ENCODE results near the gene DNAH6.
A peak's percentile ranks its signal among the peaks of the same experiment; 100 is the strongest.

The DNAH6 gene

GRCh38 chr2:84788498-84788897 is 272.2 kb downstream of the DNAH6 start:
- Histone ChIP-seq H2BK12ac (ENCODE audit: low read length in 2 of 2) (no peak overlapping the region), H2BK15ac (ENCODE audit: low read depth, poor library complexity, severe bottlenecking) (no peak overlapping the region), H3K27me3 (ENCODE audit: control insufficient read depth in 1 of 2, insufficient read depth in 1 of 2, low read length in 2 of 2) (no peaks in the 10 kb centered on the region), H3K9me3 (ENCODE audit: control insufficient read depth, low read length) (no peaks in the 10 kb centered on the region), H3K27ac (ENCODE audit: low read length, poor library complexity, severe bottlenecking) (no peak overlapping the region), H3K36me3 (ENCODE audit: control insufficient read depth in 1 of 2, insufficient read depth in 2 of 2, low read depth in 1 of 2, low read length in 2 of 2) (no peaks in the 10 kb centered on the region), H2AK5ac (ENCODE audit: low read length, severe bottlenecking) (no peak overlapping the region), H3K4ac (ENCODE audit: low read depth in 1 of 2, low read length in 2 of 2) (no peak overlapping the region), H3K79me1 (replicated peaks; ENCODE audit: low read length, poor library complexity, severe bottlenecking) (no peaks in the 10 kb centered on the region), H3K23ac (ENCODE audit: low read length in 2 of 2) (no peak overlapping the region), H3K4me2 (ENCODE audit: low read length, poor library complexity, severe bottlenecking) (no peak overlapping the region), H4K91ac (ENCODE audit: low read length) (no peak overlapping the region), H3K4me3 (ENCODE audit: insufficient read depth in 1 of 2, low read depth in 1 of 2, low read length in 2 of 2) (no peak overlapping the region), H2BK120ac (ENCODE audit: low read depth, low read length) (no peak overlapping the region), H3K18ac (ENCODE audit: low read depth in 1 of 2, low read length in 2 of 2) (no peak overlapping the region), H3K14ac (ENCODE audit: low read length in 2 of 2) (no peak overlapping the region), H4K8ac (ENCODE audit: low read length) (no peak overlapping the region), H2BK5ac (ENCODE audit: low read depth, low read length, poor library complexity, severe bottlenecking) (no peak overlapping the region), H2AFZ (ENCODE audit: low read depth, low read length) (no peak overlapping the region), H3K4me1 (ENCODE audit: control insufficient read depth, insufficient read depth, low read depth, low read length) (no peaks in the 10 kb centered on the region), H3K9ac (ENCODE audit: low read length) (no peak overlapping the region)
- 63% methylated on average over 2 of the region's 3 CpGs for WGBS
- no peak for DNase-seq

- Histone ChIP-seq H3K79me1 (replicated peaks; ENCODE audit: low read length, poor library complexity, severe bottlenecking) (no peaks in the 10 kb centered on the region), H2BK12ac (ENCODE audit: low read length in 2 of 2) (no peak overlapping the region), H3K36me3 (ENCODE audit: control insufficient read depth in 1 of 2, insufficient read depth in 2 of 2, low read depth in 1 of 2, low read length in 2 of 2) (no peaks in the 10 kb centered on the region), H3K4me3 (ENCODE audit: insufficient read depth in 1 of 2, low read depth in 1 of 2, low read length in 2 of 2) (no peak overlapping the region), H3K9me3 (ENCODE audit: control insufficient read depth, low read length) (no peaks in the 10 kb centered on the region), H4K8ac (ENCODE audit: low read length) (no peak overlapping the region), H3K18ac (ENCODE audit: low read depth in 1 of 2, low read length in 2 of 2) (peak overlapping the region in 1 of 2 experiments; percentile 70), H3K27me3 (ENCODE audit: control insufficient read depth in 1 of 2, insufficient read depth in 1 of 2, low read length in 2 of 2) (no peaks in the 10 kb centered on the region), H3K9ac (ENCODE audit: low read length) (no peak overlapping the region), H2BK5ac (ENCODE audit: low read depth, low read length, poor library complexity, severe bottlenecking) (no peak overlapping the region), H3K14ac (ENCODE audit: low read length in 2 of 2) (no peak overlapping the region), H2AK5ac (ENCODE audit: low read length, severe bottlenecking) (no peak overlapping the region), H3K4me1 (ENCODE audit: control insufficient read depth, insufficient read depth, low read depth, low read length) (no peaks in the 10 kb centered on the region), H3K4ac (ENCODE audit: low read depth in 1 of 2, low read length in 2 of 2) (no peak overlapping the region), H2AFZ (ENCODE audit: low read depth, low read length) (no peak overlapping the region), H4K91ac (ENCODE audit: low read length) (no peak overlapping the region), H3K23ac (ENCODE audit: low read length in 2 of 2) (no peak overlapping the region), H3K4me2 (ENCODE audit: low read length, poor library complexity, severe bottlenecking) (no peak overlapping the region), H2BK120ac (ENCODE audit: low read depth, low read length) (no peak overlapping the region), H3K27ac (ENCODE audit: low read length, poor library complexity, severe bottlenecking) (no peak overlapping the region), H2BK15ac (ENCODE audit: low read depth, poor library complexity, severe bottlenecking) (no peak overlapping the region)
- WGBS = 92% methylated on average over 6 of the region's 6 CpGs
- peak; percentile 19 for DNase-seq
These were observed 276.7 kb downstream of the DNAH6 start for GRCh38 chr2:84792856-84793522.

GRCh38 chr2:84793641-84794040 is 277.3 kb downstream of the DNAH6 start:
- Histone ChIP-seq H3K4ac (ENCODE audit: low read depth in 1 of 2, low read length in 2 of 2) (no peak overlapping the region), H2BK12ac (ENCODE audit: low read length in 2 of 2) (no peak overlapping the region), H3K23ac (ENCODE audit: low read length in 2 of 2) (no peak overlapping the region), H3K4me1 (ENCODE audit: control insufficient read depth, insufficient read depth, low read depth, low read length) (no peaks in the 10 kb centered on the region), H3K9ac (ENCODE audit: low read length) (no peak overlapping the region), H4K91ac (ENCODE audit: low read length) (no peak overlapping the region), H3K4me2 (ENCODE audit: low read length, poor library complexity, severe bottlenecking) (no peak overlapping the region), H3K9me3 (ENCODE audit: control insufficient read depth, low read length) (no peaks in the 10 kb centered on the region), H2BK5ac (ENCODE audit: low read depth, low read length, poor library complexity, severe bottlenecking) (no peak overlapping the region), H2BK120ac (ENCODE audit: low read depth, low read length) (no peak overlapping the region), H3K4me3 (ENCODE audit: insufficient read depth in 1 of 2, low read depth in 1 of 2, low read length in 2 of 2) (no peak overlapping the region), H3K18ac (ENCODE audit: low read depth in 1 of 2, low read length in 2 of 2) (no peak overlapping the region), H4K8ac (ENCODE audit: low read length) (no peak overlapping the region), H3K79me1 (replicated peaks; ENCODE audit: low read length, poor library complexity, severe bottlenecking) (no peaks in the 10 kb centered on the region), H3K27me3 (ENCODE audit: control insufficient read depth in 1 of 2, insufficient read depth in 1 of 2, low read length in 2 of 2) (no peaks in the 10 kb centered on the region), H2BK15ac (ENCODE audit: low read depth, poor library complexity, severe bottlenecking) (no peak overlapping the region), H3K27ac (ENCODE audit: low read length, poor library complexity, severe bottlenecking) (no peak overlapping the region), H3K36me3 (ENCODE audit: control insufficient read depth in 1 of 2, insufficient read depth in 2 of 2, low read depth in 1 of 2, low read length in 2 of 2) (no peaks in the 10 kb centered on the region), H2AFZ (ENCODE audit: low read depth, low read length) (no peak overlapping the region), H2AK5ac (ENCODE audit: low read length, severe bottlenecking) (no peak overlapping the region), H3K14ac (ENCODE audit: low read length in 2 of 2) (no peak overlapping the region)
- WGBS = 94% methylated on average over 2 of the region's 4 CpGs
- DNase-seq = no peak

GRCh38 chr2:84796798-84797197 is 280.5 kb downstream of the DNAH6 start:
- Histone ChIP-seq H2AFZ (ENCODE audit: low read depth, low read length) (no peak overlapping the region), H3K9ac (ENCODE audit: low read length) (no peak overlapping the region), H3K4me3 (ENCODE audit: insufficient read depth in 1 of 2, low read depth in 1 of 2, low read length in 2 of 2) (no peak overlapping the region), H2BK120ac (ENCODE audit: low read depth, low read length) (no peak overlapping the region), H3K79me1 (replicated peaks; ENCODE audit: low read length, poor library complexity, severe bottlenecking) (no peaks in the 10 kb centered on the region), H3K14ac (ENCODE audit: low read length in 2 of 2) (no peak overlapping the region), H2BK15ac (ENCODE audit: low read depth, poor library complexity, severe bottlenecking) (no peak overlapping the region), H3K23ac (ENCODE audit: low read length in 2 of 2) (no peak overlapping the region), H3K18ac (ENCODE audit: low read depth in 1 of 2, low read length in 2 of 2) (no peak overlapping the region), H3K9me3 (ENCODE audit: control insufficient read depth, low read length) (peaks cover under 1% of the 10 kb centered on the region), H2AK5ac (ENCODE audit: low read length, severe bottlenecking) (no peak overlapping the region), H4K91ac (ENCODE audit: low read length) (no peak overlapping the region), H3K4me1 (ENCODE audit: control insufficient read depth, insufficient read depth, low read depth, low read length) (no peaks in the 10 kb centered on the region), H2BK5ac (ENCODE audit: low read depth, low read length, poor library complexity, severe bottlenecking) (no peak overlapping the region), H3K27ac (ENCODE audit: low read length, poor library complexity, severe bottlenecking) (no peak overlapping the region), H2BK12ac (ENCODE audit: low read length in 2 of 2) (no peak overlapping the region), H3K4me2 (ENCODE audit: low read length, poor library complexity, severe bottlenecking) (no peak overlapping the region), H3K4ac (ENCODE audit: low read depth in 1 of 2, low read length in 2 of 2) (no peak overlapping the region), H4K8ac (ENCODE audit: low read length) (no peak overlapping the region), H3K27me3 (ENCODE audit: control insufficient read depth in 1 of 2, insufficient read depth in 1 of 2, low read length in 2 of 2) (no peaks in the 10 kb centered on the region), H3K36me3 (ENCODE audit: control insufficient read depth in 1 of 2, insufficient read depth in 2 of 2, low read depth in 1 of 2, low read length in 2 of 2) (no peaks in the 10 kb centered on the region)
- DNase-seq = no peak
